OCI-LY7 (cell line): Measurements from ENCODE around the gene RPH3AL. TPM values are rescaled to one million over a fixed set of nuclear protein-coding genes. Genes with fewer than 3 reads are reported as not detected.

Experiments used
- BruUV-seq: library from RNA; stranded (reverse); fragments of 400-500 nt; replicated peaks from 2 replicates; lab custom pipeline; 2021; lab: Mats Ljungman, UMichigan
- CTCF ChIA-PET: fragments of 300-600 bp; sonication (Branson Sonifier 250); formaldehyde crosslinking; loops from one replicate; lab custom pipeline; 2022; ENCODE audit warnings: antibody characterized with exemption; ENCODE audit not compliant: unreplicated experiment; lab: Charles Lee
- POLR2A ChIA-PET: fragments of 300-600 bp; sonication (Branson Sonifier 250); formaldehyde crosslinking; loops from one replicate; lab custom pipeline; 2022; ENCODE audit warnings: antibody characterized with exemption; lab: Charles Lee
- DNase-seq: peaks from one replicate; pipeline ENCODE4 v3.0.0-alpha.2; 2015; ENCODE audit warnings: low spot score
- H2AFZ ChIP-seq: fragments of 200-600 bp; sonication (generic), shearing (Covaris generic); 2 replicates; pipeline ENCODE4 v1.6.1; 2014; ENCODE audit warnings: mild to moderate bottlenecking, antibody characterized with exemption, low read length, moderate library complexity
- H3K27ac ChIP-seq: fragments of 200-600 bp; sonication (generic); 2 replicates; pipeline ENCODE4 v1.5.1; 2014; ENCODE audit warnings: mixed run types, low read depth, mild to moderate bottlenecking, moderate library complexity, low read length, inconsistent platforms; ENCODE audit not compliant: poor library complexity, severe bottlenecking
- H3K36me3 ChIP-seq: fragments of 200-600 bp; sonication (generic); 2 replicates; pipeline ENCODE4 v1.6.1; 2014; ENCODE audit warnings: mild to moderate bottlenecking, antibody characterized with exemption, low read length, moderate library complexity, mixed read lengths; ENCODE audit not compliant: insufficient read depth
- H3K4me1 ChIP-seq: fragments of 200-600 bp; sonication (generic); 2 replicates; pipeline ENCODE4 v1.5.1; 2014; ENCODE audit warnings: mild to moderate bottlenecking, low read length; ENCODE audit not compliant: insufficient read depth, poor library complexity, severe bottlenecking
- H3K4me2 ChIP-seq: fragments of 200-600 bp; sonication (generic); 2 replicates; pipeline ENCODE4 v1.6.1; 2014; ENCODE audit warnings: mild to moderate bottlenecking, low read length
- H3K4me3 ChIP-seq: fragments of 200-600 bp; sonication (generic); 2 replicates; pipeline ENCODE4 v1.5.1; 2014; ENCODE audit warnings: mild to moderate bottlenecking, low read depth, low read length; ENCODE audit not compliant: poor library complexity, severe bottlenecking
- H3K79me2 ChIP-seq: fragments of 200-600 bp; sonication (generic); 2 replicates; pipeline ENCODE4 v1.6.1; 2016; ENCODE audit warnings: low read depth, mild to moderate bottlenecking, low read length, moderate library complexity, mixed read lengths; ENCODE audit not compliant: insufficient read depth
- H3K9me2 ChIP-seq: fragments of 200-600 bp; sonication (generic); 2 replicates; pipeline ENCODE4 v1.6.1; 2016; ENCODE audit warnings: mild to moderate bottlenecking, low read length, mixed read lengths; ENCODE audit not compliant: insufficient read depth
- H3K9me3 ChIP-seq: fragments of 200-600 bp; sonication (generic); 2 replicates; pipeline ENCODE4 v1.6.1; 2014; ENCODE audit warnings: mild to moderate bottlenecking, mixed run types, low read length, mixed read lengths
- H4K20me1 ChIP-seq: fragments of 200-600 bp; sonication (generic); 2 replicates; pipeline ENCODE4 v1.6.1; 2014; ENCODE audit warnings: mild to moderate bottlenecking, antibody characterized with exemption, low read length, moderate library complexity, mixed read lengths; ENCODE audit not compliant: insufficient read depth
- CTCF ChIP-seq: fragments of 200-600 bp; sonication (generic); conservative IDR thresholded peaks from 2 replicates; pipeline ENCODE4 v1.5.1; 2014; ENCODE audit warnings: mild to moderate bottlenecking, antibody characterized with exemption, low read length, moderate library complexity, mixed read lengths
- EZH2phosphoT487 ChIP-seq: fragments of 200-600 bp; sonication (generic); IDR thresholded peaks from 2 replicates; pipeline ENCODE4 v1.6.1; 2018; ENCODE audit warnings: low read depth, borderline replicate concordance, mild to moderate bottlenecking, mixed run types, antibody characterized with exemption, low read length, moderate library complexity, mixed read lengths
- intact Hi-C: fragments of 100-400 bp; cut with micrococcal nuclease; formaldehyde crosslinking; loops from one replicate; pipeline ENCODE4 v1.10.0; 2022; ENCODE audit not compliant: unreplicated experiment
- total RNA-seq, 2 experiments: library from RNA; depleted of rRNA in 1 of 2; stranded (reverse); fragments of >200 nt in 1 of 2; shearing (Covaris generic) in 1 of 2; gene quantifications; 2 replicates each; pipeline ENCODE4 v1.2.3, GENCODE V29; 2014 to 2022

The RPH3AL gene
- total RNA-seq, 2 experiments from 2014 or later = 1.0 to 2.2 TPM

- peaks cover 5% of the 10 kb centered on the region for H3K4me1 ChIP-seq
- no peaks in the 10 kb centered on the region for H3K9me2 ChIP-seq
- no peak overlapping the region for H3K4me2 ChIP-seq
- no peaks in the 10 kb centered on the region for H3K79me2 ChIP-seq
- TF ChIP-seq CTCF = no peak
- TF ChIP-seq EZH2phosphoT487 = no peak
- no peak for DNase-seq
- CTCF ChIA-PET = no interaction called here
- no peaks in the 10 kb centered on the region for H3K9me3 ChIP-seq
- no peak overlapping the region for H3K27ac ChIP-seq
- H2AFZ ChIP-seq = no peak overlapping the region
- H3K4me3 ChIP-seq = no peak overlapping the region
- POLR2A ChIA-PET = interaction anchor here (0.6 kb wide), 1 partner anchor 233 kb away, joined by 4 read pairs; no protein-coding TSS in a partner anchor
- intact Hi-C loops = no loop called here
- no peaks in the 10 kb centered on the region for H4K20me1 ChIP-seq
- H3K36me3 ChIP-seq = no peaks in the 10 kb centered on the region
- BruUV-seq = no TSS peak
These were observed 29.5 kb upstream of the RPH3AL start for GRCh38 chr17:381941-382643.

- Histone ChIP-seq H3K4me1 (peaks cover 5% of the 10 kb centered on the region), H2AFZ (no peak overlapping the region), H3K9me2 (no peaks in the 10 kb centered on the region), H3K4me3 (no peak overlapping the region), H3K9me3 (no peaks in the 10 kb centered on the region), H4K20me1 (no peaks in the 10 kb centered on the region), H3K79me2 (no peaks in the 10 kb centered on the region), H3K36me3 (no peaks in the 10 kb centered on the region), H3K4me2 (no peak overlapping the region), H3K27ac (no peak overlapping the region)
- DNase-seq = no peak
- intact Hi-C loops = no loop called here
- TF ChIP-seq EZH2phosphoT487 = no peak
- POLR2A ChIA-PET = interaction anchor here (0.6 kb wide), 1 partner anchor 232 kb away, joined by 4 read pairs; no protein-coding TSS in a partner anchor
- CTCF ChIA-PET = no interaction called here
- BruUV-seq = no TSS peak
These were observed 28.9 kb upstream of the RPH3AL start for GRCh38 chr17:381516-381915.

GRCh38 chr17:379531-380465, 27.2 kb upstream of the RPH3AL start:
- Histone ChIP-seq H3K4me3 (no peak overlapping the region), H3K9me2 (no peaks in the 10 kb centered on the region), H3K36me3 (no peaks in the 10 kb centered on the region), H3K79me2 (no peaks in the 10 kb centered on the region), H3K4me2 (no peak overlapping the region), H3K4me1 (no peaks in the 10 kb centered on the region), H3K9me3 (no peaks in the 10 kb centered on the region), H4K20me1 (no peaks in the 10 kb centered on the region), H2AFZ (no peak overlapping the region), H3K27ac (no peak overlapping the region)
- DNase-seq = no peak
- TF ChIP-seq EZH2phosphoT487 (no peak), CTCF (no peak)
- intact Hi-C loops = no loop called here
- ChIA-PET CTCF (no interaction called here), POLR2A (no interaction called here)
- no TSS peak for BruUV-seq
